Lower leg skin (tissue), 3 donors: ENCODE measurements around the gene FXYD5.

Source experiments
- POLR2A ChIP-seq, 2 donors: fragments of 450-650 bp; IDR thresholded peaks; one replicate each; pipeline ENCODE4 v1.6.1; 2016 to 2017; ENCODE audit warnings: antibody characterized with exemption in 2 of 2, mild to moderate bottlenecking in 1 of 2, moderate library complexity in 1 of 2
- TF ChIP-seq, protein P1 (sequence below), 3 donors: fragments of 450-650 bp; IDR thresholded peaks; one replicate each; pipeline ENCODE4 v1.5.1; 2016; ENCODE audit warnings: antibody characterized with exemption in 3 of 3, mild to moderate bottlenecking in 3 of 3, moderate library complexity in 2 of 3

DNA sequence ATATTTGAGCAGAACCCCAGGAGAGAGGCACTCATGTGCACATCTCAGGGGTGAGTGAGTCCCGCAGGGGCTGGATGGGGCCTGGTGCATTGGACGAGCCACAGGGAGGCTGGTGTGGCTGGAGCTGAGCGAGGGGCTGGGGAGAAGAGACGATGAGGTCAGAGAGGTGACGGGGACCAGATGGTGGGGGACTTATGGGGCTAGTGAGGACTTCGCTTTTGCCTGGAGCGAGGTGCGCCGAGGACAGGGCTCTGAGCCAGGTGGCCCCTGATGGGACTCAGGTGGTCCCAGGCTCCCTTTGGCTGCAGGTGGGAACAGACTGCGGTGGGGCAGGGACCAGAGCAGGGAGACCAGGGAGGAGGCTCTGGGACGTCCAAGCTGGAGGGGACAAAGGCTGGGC is 45.8 kb upstream of the FXYD5 start:
- TF ChIP-seq, protein P1, sequence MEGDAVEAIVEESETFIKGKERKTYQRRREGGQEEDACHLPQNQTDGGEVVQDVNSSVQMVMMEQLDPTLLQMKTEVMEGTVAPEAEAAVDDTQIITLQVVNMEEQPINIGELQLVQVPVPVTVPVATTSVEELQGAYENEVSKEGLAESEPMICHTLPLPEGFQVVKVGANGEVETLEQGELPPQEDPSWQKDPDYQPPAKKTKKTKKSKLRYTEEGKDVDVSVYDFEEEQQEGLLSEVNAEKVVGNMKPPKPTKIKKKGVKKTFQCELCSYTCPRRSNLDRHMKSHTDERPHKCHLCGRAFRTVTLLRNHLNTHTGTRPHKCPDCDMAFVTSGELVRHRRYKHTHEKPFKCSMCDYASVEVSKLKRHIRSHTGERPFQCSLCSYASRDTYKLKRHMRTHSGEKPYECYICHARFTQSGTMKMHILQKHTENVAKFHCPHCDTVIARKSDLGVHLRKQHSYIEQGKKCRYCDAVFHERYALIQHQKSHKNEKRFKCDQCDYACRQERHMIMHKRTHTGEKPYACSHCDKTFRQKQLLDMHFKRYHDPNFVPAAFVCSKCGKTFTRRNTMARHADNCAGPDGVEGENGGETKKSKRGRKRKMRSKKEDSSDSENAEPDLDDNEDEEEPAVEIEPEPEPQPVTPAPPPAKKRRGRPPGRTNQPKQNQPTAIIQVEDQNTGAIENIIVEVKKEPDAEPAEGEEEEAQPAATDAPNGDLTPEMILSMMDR (IDR thresholded peaks at IDR 0.05) = no peak
- TF ChIP-seq POLR2A (IDR thresholded peaks at IDR 0.05) = no peak
